ENCODE measurements around the gene C19orf73. TPM values are rescaled to one million over a fixed set of nuclear protein-coding genes. Genes with fewer than 3 reads are reported as not detected.
"Not testable (repeated sequence)": the region's sequence is repeated elsewhere in the genome, so short reads cannot be mapped to it uniquely, and the experiment has no call there.

Gene C19orf73
- total RNA-seq, 1 experiment from 2014 or later: not detected

- no peak for DNase-seq (ENCODE audit: low spot score)
- in situ Hi-C loops (cut with HindIII; ENCODE audit: low sequenced_read_pairs): no loop called here
Measured at GRCh38 chr19:49084206-49085019, 34.5 kb downstream of the C19orf73 start.

GRCh38 chr19:49081273-49081672 is 37.7 kb downstream of the C19orf73 start:
- no peak for DNase-seq (ENCODE audit: low spot score)
- in situ Hi-C loops (cut with HindIII; ENCODE audit: low sequenced_read_pairs): no loop called here

GRCh38 chr19:49080392-49080791 is 38.6 kb downstream of the C19orf73 start:
- in situ Hi-C loops (cut with HindIII; ENCODE audit: low sequenced_read_pairs): no loop called here
- DNase-seq (ENCODE audit: low spot score): no peak

- DNase-seq (ENCODE audit: low spot score): peak; percentile 81
- in situ Hi-C loops (cut with HindIII; ENCODE audit: low sequenced_read_pairs): not testable (repeated sequence)
Measured at GRCh38 chr19:49074869-49075268, 44.1 kb downstream of the C19orf73 start.

- DNase-seq (ENCODE audit: low spot score): peak; percentile 21
- in situ Hi-C loops (cut with HindIII; ENCODE audit: low sequenced_read_pairs): no loop called here
Measured at GRCh38 chr19:49073514-49074378, 45.2 kb downstream of the C19orf73 start.

- no peak for DNase-seq (ENCODE audit: low spot score)
- in situ Hi-C loops (cut with HindIII; ENCODE audit: low sequenced_read_pairs): no loop called here
Measured at GRCh38 chr19:49071860-49072547, 46.9 kb downstream of the C19orf73 start.

- in situ Hi-C loops (cut with HindIII; ENCODE audit: low sequenced_read_pairs): no loop called here
- DNase-seq (ENCODE audit: low spot score): no peak
Measured at GRCh38 chr19:49070416-49070815, 48.5 kb downstream of the C19orf73 start.

- in situ Hi-C loops (cut with HindIII; ENCODE audit: low sequenced_read_pairs): no loop called here
Measured at GRCh38 chr19:49069026-49069425, 49.9 kb downstream of the C19orf73 start.

More at GRCh38 chr19:49069026-49069425, 49.9 kb downstream of the C19orf73 start:
- no peak for DNase-seq (ENCODE audit: low spot score)

Other genes with a start within 250 kb of the C19orf73 start
- gene PPP1R15A, start 246.7 kb downstream of the C19orf73 start, total RNA-seq (2014; rRNA removed; shearing (Covaris generic)): 44.0 and 58.7 TPM in 2 replicates
- not detected in 2 replicates for gene TULP2, start 220.4 kb downstream of the C19orf73 start, total RNA-seq (2014; rRNA removed; shearing (Covaris generic))
- 201 and 252 TPM in 2 replicates for gene NUCB1, start 218.8 kb downstream of the C19orf73 start, total RNA-seq (2014; rRNA removed; shearing (Covaris generic))
- gene DHDH, start 185.4 kb downstream of the C19orf73 start, total RNA-seq (2014; rRNA removed; shearing (Covaris generic)): 3.0 and 4.2 TPM in 2 replicates
- 160 and 177 TPM in 2 replicates for gene BAX, start 164.3 kb downstream of the C19orf73 start, total RNA-seq (2014; rRNA removed; shearing (Covaris generic))
- gene FTL, start 153.8 kb downstream of the C19orf73 start, total RNA-seq (2014; rRNA removed; shearing (Covaris generic)): 4,146 and 4,408 TPM in 2 replicates
- gene GYS1, start 125.8 kb downstream of the C19orf73 start, total RNA-seq (2014; rRNA removed; shearing (Covaris generic)): 41.3 and 43.2 TPM in 2 replicates
- 426 and 535 TPM in 2 replicates for gene RUVBL2, start 125.3 kb downstream of the C19orf73 start, total RNA-seq (2014; rRNA removed; shearing (Covaris generic))
- not detected in 2 replicates for gene LHB, start 102.1 kb downstream of the C19orf73 start, total RNA-seq (2014; rRNA removed; shearing (Covaris generic))
- gene CGB3, start 94.8 kb downstream of the C19orf73 start, total RNA-seq (2014; rRNA removed; shearing (Covaris generic)): not detected in 2 replicates
- gene CGB2, start 87.3 kb downstream of the C19orf73 start, total RNA-seq (2014; rRNA removed; shearing (Covaris generic)): not detected in 2 replicates
- not detected in 2 replicates for gene CGB1, start 82.2 kb downstream of the C19orf73 start, total RNA-seq (2014; rRNA removed; shearing (Covaris generic))
- gene CGB5, start 75.3 kb downstream of the C19orf73 start, total RNA-seq (2014; rRNA removed; shearing (Covaris generic)): not detected in 2 replicates
- gene CGB8, start 70.0 kb downstream of the C19orf73 start, total RNA-seq (2014; rRNA removed; shearing (Covaris generic)): not detected in 2 replicates
- gene CGB7, start 61.4 kb downstream of the C19orf73 start, total RNA-seq (2014; rRNA removed; shearing (Covaris generic)): 4.8 and 7.2 TPM in 2 replicates
- 11.5 and 18.3 TPM in 2 replicates for gene NTF4, start 54.3 kb downstream of the C19orf73 start, total RNA-seq (2014; rRNA removed; shearing (Covaris generic))
- gene KCNA7, start 46.4 kb downstream of the C19orf73 start, total RNA-seq (2014; rRNA removed; shearing (Covaris generic)): 0.06 TPM in 1 of 2 replicates, not detected in the other
- gene SNRNP70, start 33.7 kb downstream of the C19orf73 start, total RNA-seq (2014; rRNA removed; shearing (Covaris generic)): 326 and 361 TPM in 2 replicates
- 19.1 and 32.2 TPM in 2 replicates for gene LIN7B, start 4.8 kb downstream of the C19orf73 start, total RNA-seq (2014; rRNA removed; shearing (Covaris generic))
- 101 and 111 TPM in 2 replicates for gene PPFIA3, start 401 bp upstream of the C19orf73 start, total RNA-seq (2014; rRNA removed; shearing (Covaris generic))
- gene HRC, start 36.3 kb upstream of the C19orf73 start, total RNA-seq (2014; rRNA removed; shearing (Covaris generic)): 4.6 and 7.2 TPM in 2 replicates
- 17.5 and 18.6 TPM in 2 replicates for gene TRPM4, start 38.6 kb upstream of the C19orf73 start, total RNA-seq (2014; rRNA removed; shearing (Covaris generic))
- 6.6 TPM in 1 of 2 replicates, not detected in the other for gene SLC6A16, start 206.0 kb upstream of the C19orf73 start, total RNA-seq (2014; rRNA removed; shearing (Covaris generic))
- gene CD37, start 216.3 kb upstream of the C19orf73 start, total RNA-seq (2014; rRNA removed; shearing (Covaris generic)): not detected in 2 replicates
- 30.2 and 33.2 TPM in 2 replicates for gene TEAD2, start 243.3 kb upstream of the C19orf73 start, total RNA-seq (2014; rRNA removed; shearing (Covaris generic))
- gene DKKL1, start 244.7 kb upstream of the C19orf73 start, total RNA-seq (2014; rRNA removed; shearing (Covaris generic)): 6.2 and 7.3 TPM in 2 replicates